DND-41 (cell line): ENCODE measurements around the gene UBLCP1.

Source experiments
- ATAC-seq: fragments of 200-7000 bp; cut with Tn5 transposase; 3 replicates; pipeline ENCODE4 v1.9.1; 2021; ENCODE audit warnings: low read depth; ENCODE audit not compliant: insufficient read depth
- DNase-seq: peaks from one replicate; pipeline ENCODE4 v3.0.0-alpha.2; 2020
- H2AFZ ChIP-seq: 2 replicates; pipeline ENCODE4 v1.6.0; 2012; ENCODE audit warnings: low read depth, low read length
- H3K27ac ChIP-seq: 2 replicates; pipeline ENCODE4 v1.5.1; 2012; ENCODE audit warnings: low read length, inconsistent platforms
- H3K27me3 ChIP-seq: fragments of 200-600 bp; sonication (generic); 2 replicates; pipeline ENCODE4 v1.6.0; 2012; ENCODE audit warnings: low read length, mild to moderate bottlenecking, inconsistent platforms; ENCODE audit not compliant: insufficient read depth, poor library complexity
- H3K36me3 ChIP-seq: 2 replicates; pipeline ENCODE4 v1.5.1; 2012; ENCODE audit warnings: low read length, inconsistent platforms; ENCODE audit not compliant: insufficient read depth
- H3K4me1 ChIP-seq: 2 replicates; pipeline ENCODE4 v1.5.1; 2012; ENCODE audit warnings: mild to moderate bottlenecking, low read length; ENCODE audit not compliant: insufficient read depth
- H3K4me2 ChIP-seq: 2 replicates; pipeline ENCODE4 v1.6.0; 2012; ENCODE audit warnings: mild to moderate bottlenecking, moderate library complexity, low read length, inconsistent platforms; ENCODE audit not compliant: insufficient read depth
- H3K4me3 ChIP-seq, 2 experiments: fragments of 200-600 bp in 1 of 2; shearing (Covaris generic) in 1 of 2; 2 replicates each; pipeline ENCODE4 v1.5.1; 2012 to 2016; ENCODE audit warnings: inconsistent platforms in 2 of 2, low read length in 2 of 2, mild to moderate bottlenecking in 2 of 2, low read depth in 1 of 2, moderate library complexity in 1 of 2
- H3K79me2 ChIP-seq: 2 replicates; pipeline ENCODE4 v1.6.0; 2012; ENCODE audit warnings: low read length, inconsistent platforms; ENCODE audit not compliant: insufficient read depth
- H3K9ac ChIP-seq: 2 replicates; pipeline ENCODE4 v1.6.0; 2012; ENCODE audit warnings: low read depth, mild to moderate bottlenecking, inconsistent platforms, low read length, moderate library complexity
- H3K9me3 ChIP-seq: 2 replicates; pipeline ENCODE4 v1.5.1; 2012; ENCODE audit warnings: low read length, moderate library complexity, mild to moderate bottlenecking, inconsistent platforms; ENCODE audit not compliant: insufficient read depth, severe bottlenecking
- H4K20me1 ChIP-seq: 2 replicates; pipeline ENCODE4 v1.6.0; 2012; ENCODE audit warnings: low read length; ENCODE audit not compliant: insufficient read depth
- CTCF ChIP-seq: IDR thresholded peaks from 2 replicates; pipeline ENCODE4 v1.5.1; 2012; ENCODE audit warnings: borderline replicate concordance, low read length, moderate library complexity, mild to moderate bottlenecking; ENCODE audit not compliant: poor library complexity, severe bottlenecking; ENCODE audit errors: extremely low read depth
- EZH2 ChIP-seq: IDR thresholded peaks from 3 replicates; pipeline ENCODE4 v1.6.1; 2012; ENCODE audit warnings: borderline replicate concordance, low read depth, mild to moderate bottlenecking, moderate library complexity, low read length, inconsistent platforms; ENCODE audit not compliant: severe bottlenecking

The UBLCP1 gene

GRCh38 chr5:159262859-159263568, at the start of gene UBLCP1:
TSS of gene UBLCP1 (plus strand) at chr5:159263290. CDS start at chr5:159268916, 5,626 bp downstream.
- Histone ChIP-seq H3K27me3 (no peaks in the 10 kb centered on the region), H3K4me3 (peak within 1 kb of the TSS; percentile 65 to 82), H3K9me3 (peaks cover 3% of the 10 kb centered on the region), H3K4me2 (peak within 1 kb of the TSS; percentile 88), H3K27ac (peak within 1 kb of the TSS; percentile 92), H3K4me1 (peaks cover 30% of the 10 kb centered on the region), H3K79me2 (peaks cover 41% of the 10 kb centered on the region), H2AFZ (peak within 1 kb of the TSS; percentile 93), H3K36me3 (peaks cover 7% of the 10 kb centered on the region; the same call in 1 of the 2 replicates), H4K20me1 (no peaks in the 10 kb centered on the region), H3K9ac (peak within 1 kb of the TSS; percentile 77)
- DNase-seq (peak; percentile 77), ATAC-seq (peak; percentile 88)
- TF ChIP-seq EZH2 (no peak), CTCF (peak; percentile 1)

GRCh38 chr5:159214486-159215271, 48.4 kb upstream of the UBLCP1 start:
- H3K4me2 ChIP-seq = no peak overlapping the region
- H3K27me3 ChIP-seq = no peaks in the 10 kb centered on the region
- no peaks in the 10 kb centered on the region for H3K9me3 ChIP-seq
- no peak for ATAC-seq
- H3K4me1 ChIP-seq = peaks cover 14% of the 10 kb centered on the region
- no peaks in the 10 kb centered on the region for H4K20me1 ChIP-seq
- H3K36me3 ChIP-seq = no peaks in the 10 kb centered on the region
- TF ChIP-seq EZH2 (no peak), CTCF (no peak)
- DNase-seq = no peak
- peaks cover 2% of the 10 kb centered on the region for H3K79me2 ChIP-seq
- H2AFZ ChIP-seq = no peak overlapping the region
- no peak overlapping the region for H3K4me3 ChIP-seq
- H3K9ac ChIP-seq = no peak overlapping the region
- H3K27ac ChIP-seq = no peak overlapping the region

GRCh38 chr5:159215886-159216285, 47.2 kb upstream of the UBLCP1 start:
- Histone ChIP-seq H3K4me3 (no peak overlapping the region), H3K27ac (no peak overlapping the region), H3K79me2 (no peaks in the 10 kb centered on the region), H3K9ac (no peak overlapping the region), H3K4me2 (no peak overlapping the region), H3K9me3 (no peaks in the 10 kb centered on the region), H3K27me3 (no peaks in the 10 kb centered on the region), H3K36me3 (no peaks in the 10 kb centered on the region), H4K20me1 (no peaks in the 10 kb centered on the region), H2AFZ (no peak overlapping the region), H3K4me1 (peaks cover 2% of the 10 kb centered on the region; the same call in 1 of the 2 replicates)
- TF ChIP-seq EZH2 = no peak
- no peak for TF ChIP-seq CTCF
- ATAC-seq = no peak
- DNase-seq = no peak
